HepG2 (cell line): ENCODE measurements around the gene SP3. TPM values are rescaled to one million over a fixed set of nuclear protein-coding genes. Genes with fewer than 3 reads are reported as not detected.

Experiments used
- ARID2 ChIP-seq: sonication (generic); formaldehyde crosslinking; IDR thresholded peaks from 2 replicates; pipeline ENCODE4 v1.8.1; 2022; ENCODE audit warnings: mild to moderate bottlenecking, missing genetic modification reagents, borderline replicate concordance
- DMAP1 ChIP-seq: IDR thresholded peaks from 2 replicates; pipeline ENCODE4 v1.6.1; 2016
- ELF1 ChIP-seq: sonication (generic); formaldehyde crosslinking; IDR thresholded peaks from 2 replicates; pipeline ENCODE4 v1.4.0; 2020; ENCODE audit warnings: missing genetic modification reagents
- ESRRA ChIP-seq: sonication (generic); formaldehyde crosslinking; IDR thresholded peaks from 2 replicates; pipeline ENCODE4 v1.5.1; 2020; ENCODE audit warnings: mild to moderate bottlenecking, low read depth, missing genetic modification reagents
- GABPB1 ChIP-seq: IDR thresholded peaks from 2 replicates; pipeline ENCODE4 v1.6.1; 2016; ENCODE audit warnings: mild to moderate bottlenecking, missing genetic modification reagents, moderate library complexity, missing compliant biosample characterization
- MTF1 ChIP-seq: sonication (generic); formaldehyde crosslinking; IDR thresholded peaks from 2 replicates; pipeline ENCODE4 v1.5.0; 2020; ENCODE audit warnings: missing genetic modification reagents
- SIN3A ChIP-seq: IDR thresholded peaks from 2 replicates; pipeline ENCODE4 v1.6.1; 2011; ENCODE audit warnings: low read depth, mild to moderate bottlenecking, control low read depth, low read length, borderline replicate concordance
- YY1 ChIP-seq: IDR thresholded peaks from 2 replicates; pipeline ENCODE4 v1.6.1; 2011; ENCODE audit warnings: low read length, low read depth, moderate library complexity, mild to moderate bottlenecking; ENCODE audit not compliant: insufficient read depth, insufficient replicate concordance
- ZBTB7A ChIP-seq: sonication (generic); formaldehyde crosslinking; IDR thresholded peaks from 2 replicates; pipeline ENCODE4 v1.8.0; 2022; ENCODE audit warnings: mild to moderate bottlenecking, missing genetic modification reagents
- ZMAT3 ChIP-seq: sonication (generic); formaldehyde crosslinking; conservative IDR thresholded peaks from 2 replicates; pipeline ENCODE4 v1.7.0; 2021; ENCODE audit warnings: missing genetic modification reagents
- ZNF232 ChIP-seq: sonication (generic); formaldehyde crosslinking; IDR thresholded peaks from 2 replicates; pipeline ENCODE4 v1.4.0; 2020; ENCODE audit warnings: missing genetic modification reagents, borderline replicate concordance
- ZNF235 ChIP-seq: sonication (generic); formaldehyde crosslinking; IDR thresholded peaks from 2 replicates; pipeline ENCODE4 v1.8.1; 2023; ENCODE audit warnings: mild to moderate bottlenecking, missing genetic modification reagents, borderline replicate concordance
- ZNF350 ChIP-seq: sonication (generic); formaldehyde crosslinking; IDR thresholded peaks from 2 replicates; pipeline ENCODE4 v1.4.0; 2020; ENCODE audit warnings: mild to moderate bottlenecking, low read depth, missing genetic modification reagents, borderline replicate concordance
- ZNF484 ChIP-seq: sonication (generic); formaldehyde crosslinking; IDR thresholded peaks from 2 replicates; pipeline ENCODE4 v1.5.1; 2020; ENCODE audit warnings: mild to moderate bottlenecking, low read depth, missing genetic modification reagents, borderline replicate concordance
- ZNF550 ChIP-seq: sonication (generic); formaldehyde crosslinking; IDR thresholded peaks from 2 replicates; pipeline ENCODE4 v1.4.0; 2020; ENCODE audit warnings: mild to moderate bottlenecking, missing genetic modification reagents, borderline replicate concordance
- ZNF703 ChIP-seq: sonication (generic); formaldehyde crosslinking; IDR thresholded peaks from 2 replicates; pipeline ENCODE4 v1.5.1; 2020; ENCODE audit warnings: missing genetic modification reagents, mild to moderate bottlenecking, moderate library complexity, borderline replicate concordance
- ZNF766 ChIP-seq: sonication (generic); formaldehyde crosslinking; IDR thresholded peaks from 2 replicates; pipeline ENCODE4 v1.5.0; 2020; ENCODE audit warnings: missing genetic modification reagents, borderline replicate concordance
- ZNF780A ChIP-seq: sonication (generic); formaldehyde crosslinking; IDR thresholded peaks from 2 replicates; pipeline ENCODE4 v1.8.0; 2022; ENCODE audit warnings: mild to moderate bottlenecking, missing genetic modification reagents, moderate library complexity
- ZNF781 ChIP-seq: sonication (generic); formaldehyde crosslinking; IDR thresholded peaks from 2 replicates; pipeline ENCODE4 v1.5.1; 2020; ENCODE audit warnings: borderline replicate concordance, mild to moderate bottlenecking, missing genetic modification reagents; ENCODE audit errors: not compliant biosample characterization
- polyA plus RNA-seq, 8 experiments: library from polyadenylated mRNA; depleted of rRNA in 3 of 8; stranded (reverse) in 7 of 8; unstranded in 1 of 8; fragments of >200 nt; fragmentation: Illumina TruSeq in 4 of 8; extraction: Trizol in 4 of 8; gene quantifications; 2 replicates each; pipeline versions ENCODE4 v1.2.1 to v1.2.3, GENCODE V29; 2011 to 2016; ENCODE audit warnings: low read depth in 4 of 8, missing spikeins in 1 of 8, mixed read lengths in 1 of 8; ENCODE audit not compliant: insufficient read depth in 1 of 8
- total RNA-seq, 5 experiments: library from RNA; depleted of rRNA; stranded (reverse); fragments of >200 nt; fragmentation: Illumina TruSeq; extraction: Trizol; gene quantifications; 2 replicates each; pipeline ENCODE4 v1.2.3, GENCODE V29; 2016; ENCODE audit warnings: low read depth in 1 of 5
- TF ChIP-seq, protein P1 (sequence below): sonication (generic); formaldehyde crosslinking; IDR thresholded peaks from 2 replicates; pipeline ENCODE4 v1.5.0; 2020; ENCODE audit warnings: mild to moderate bottlenecking, missing genetic modification reagents
- TF ChIP-seq, protein P2 (sequence below): IDR thresholded peaks from 2 replicates; pipeline ENCODE4 v1.6.1; 2018; ENCODE audit warnings: missing genetic modification reagents, mild to moderate bottlenecking, missing compliant biosample characterization
- TF ChIP-seq, protein P3 (sequence below): sonication (generic); formaldehyde crosslinking; IDR thresholded peaks from 2 replicates; pipeline ENCODE4 v1.4.0; 2020; ENCODE audit warnings: mild to moderate bottlenecking, missing genetic modification reagents
- TF ChIP-seq, protein P4 (sequence below): IDR thresholded peaks from 2 replicates; pipeline ENCODE4 v1.6.1; 2016

Gene SP3
- total and polyA plus RNA-seq, 2 of the 13 experiments (the other 11 are each of a cell fraction or from before 2014, with no cell fraction given): 57.3 to 132 TPM

DNA sequence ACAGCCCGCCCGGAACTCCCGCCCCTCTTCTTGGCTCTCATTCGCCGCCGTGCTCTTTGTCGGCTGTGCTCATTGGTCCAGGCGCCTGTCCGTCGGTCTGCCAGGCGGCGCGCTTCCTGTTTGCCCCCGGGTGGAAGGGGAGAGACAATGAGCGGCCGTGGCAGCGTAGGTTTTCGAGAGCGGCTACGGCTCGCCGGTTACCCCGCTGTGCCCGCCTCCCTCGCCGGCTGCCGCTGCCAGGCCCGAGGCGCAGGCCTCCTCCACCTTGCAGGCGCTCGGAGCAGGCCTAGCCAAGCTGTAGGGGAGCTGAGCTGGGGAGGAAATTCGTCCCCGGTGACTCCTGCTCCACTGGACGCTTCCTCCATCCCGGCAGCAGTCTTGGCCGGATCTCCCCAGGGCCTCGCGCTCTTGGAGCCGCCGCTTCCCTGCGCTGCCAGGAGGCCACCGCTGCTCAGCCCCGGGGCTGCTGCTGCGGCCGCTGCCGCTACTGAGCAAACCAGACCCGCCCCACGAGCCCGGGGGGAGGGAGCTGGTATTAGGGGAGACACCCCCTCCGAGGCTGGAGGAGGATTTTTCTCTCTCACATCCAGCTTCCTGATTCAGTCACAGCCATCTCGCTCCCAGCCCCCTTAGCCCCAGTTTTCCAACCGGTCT lies at the start of gene SP3 (continued):
- TF ChIP-seq, protein P1, sequence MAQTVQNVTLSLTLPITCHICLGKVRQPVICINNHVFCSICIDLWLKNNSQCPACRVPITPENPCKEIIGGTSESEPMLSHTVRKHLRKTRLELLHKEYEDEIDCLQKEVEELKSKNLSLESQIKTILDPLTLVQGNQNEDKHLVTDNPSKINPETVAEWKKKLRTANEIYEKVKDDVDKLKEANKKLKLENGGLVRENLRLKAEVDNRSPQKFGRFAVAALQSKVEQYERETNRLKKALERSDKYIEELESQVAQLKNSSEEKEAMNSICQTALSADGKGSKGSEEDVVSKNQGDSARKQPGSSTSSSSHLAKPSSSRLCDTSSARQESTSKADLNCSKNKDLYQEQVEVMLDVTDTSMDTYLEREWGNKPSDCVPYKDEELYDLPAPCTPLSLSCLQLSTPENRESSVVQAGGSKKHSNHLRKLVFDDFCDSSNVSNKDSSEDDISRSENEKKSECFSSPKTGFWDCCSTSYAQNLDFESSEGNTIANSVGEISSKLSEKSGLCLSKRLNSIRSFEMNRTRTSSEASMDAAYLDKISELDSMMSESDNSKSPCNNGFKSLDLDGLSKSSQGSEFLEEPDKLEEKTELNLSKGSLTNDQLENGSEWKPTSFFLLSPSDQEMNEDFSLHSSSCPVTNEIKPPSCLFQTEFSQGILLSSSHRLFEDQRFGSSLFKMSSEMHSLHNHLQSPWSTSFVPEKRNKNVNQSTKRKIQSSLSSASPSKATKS: no peak
- TF ChIP-seq, protein P2, sequence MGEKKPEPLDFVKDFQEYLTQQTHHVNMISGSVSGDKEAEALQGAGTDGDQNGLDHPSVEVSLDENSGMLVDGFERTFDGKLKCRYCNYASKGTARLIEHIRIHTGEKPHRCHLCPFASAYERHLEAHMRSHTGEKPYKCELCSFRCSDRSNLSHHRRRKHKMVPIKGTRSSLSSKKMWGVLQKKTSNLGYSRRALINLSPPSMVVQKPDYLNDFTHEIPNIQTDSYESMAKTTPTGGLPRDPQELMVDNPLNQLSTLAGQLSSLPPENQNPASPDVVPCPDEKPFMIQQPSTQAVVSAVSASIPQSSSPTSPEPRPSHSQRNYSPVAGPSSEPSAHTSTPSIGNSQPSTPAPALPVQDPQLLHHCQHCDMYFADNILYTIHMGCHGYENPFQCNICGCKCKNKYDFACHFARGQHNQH (CRISPR knock-in tag): peak; percentile 82; the same call in 1 of the 2 replicates
- TF ChIP-seq ESRRA (CRISPR knock-in tag): no peak
- TF ChIP-seq, protein P3, sequence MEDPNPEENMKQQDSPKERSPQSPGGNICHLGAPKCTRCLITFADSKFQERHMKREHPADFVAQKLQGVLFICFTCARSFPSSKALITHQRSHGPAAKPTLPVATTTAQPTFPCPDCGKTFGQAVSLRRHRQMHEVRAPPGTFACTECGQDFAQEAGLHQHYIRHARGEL (CRISPR knock-in tag): no peak
- peak; percentile 86 for TF ChIP-seq YY1
- TF ChIP-seq, protein P4, sequence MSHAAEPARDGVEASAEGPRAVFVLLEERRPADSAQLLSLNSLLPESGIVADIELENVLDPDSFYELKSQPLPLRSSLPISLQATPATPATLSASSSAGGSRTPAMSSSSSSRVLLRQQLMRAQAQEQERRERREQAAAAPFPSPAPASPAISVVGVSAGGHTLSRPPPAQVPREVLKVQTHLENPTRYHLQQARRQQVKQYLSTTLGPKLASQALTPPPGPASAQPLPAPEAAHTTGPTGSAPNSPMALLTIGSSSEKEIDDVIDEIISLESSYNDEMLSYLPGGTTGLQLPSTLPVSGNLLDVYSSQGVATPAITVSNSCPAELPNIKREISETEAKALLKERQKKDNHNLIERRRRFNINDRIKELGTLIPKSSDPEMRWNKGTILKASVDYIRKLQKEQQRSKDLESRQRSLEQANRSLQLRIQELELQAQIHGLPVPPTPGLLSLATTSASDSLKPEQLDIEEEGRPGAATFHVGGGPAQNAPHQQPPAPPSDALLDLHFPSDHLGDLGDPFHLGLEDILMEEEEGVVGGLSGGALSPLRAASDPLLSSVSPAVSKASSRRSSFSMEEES (CRISPR knock-in tag): no peak; the same call in 1 of the 2 replicates
- peak; percentile 87; the same call in 1 of the 2 replicates for TF ChIP-seq ZNF235 (CRISPR knock-in tag)
- 0 out of 2 replicates have a peak, but pooled peaks have one; percentile 18 for TF ChIP-seq MTF1
- no peak for TF ChIP-seq ZNF780A (CRISPR knock-in tag)
- TF ChIP-seq ELF1 (CRISPR knock-in tag): peak; percentile 95
- no peak; the same call in 1 of the 2 replicates for TF ChIP-seq ZNF703 (CRISPR knock-in tag)
- TF ChIP-seq ZNF232 (CRISPR knock-in tag): peak; percentile 85
- TF ChIP-seq ZNF766 (CRISPR knock-in tag): peak; percentile 75; the same call in 1 of the 2 replicates
- peak; percentile 98 for TF ChIP-seq GABPB1
- peak; percentile 81; the same call in 1 of the 2 replicates for TF ChIP-seq ZMAT3
- TF ChIP-seq ZNF781 (CRISPR knock-in tag): peak; percentile 78
- TF ChIP-seq ZNF550 (CRISPR knock-in tag): no peak
- no peak for TF ChIP-seq ZBTB7A (CRISPR knock-in tag)
- TF ChIP-seq ARID2 (CRISPR knock-in tag): no peak
- peak; percentile 88; the same call in 1 of the 2 replicates for TF ChIP-seq ZNF350 (CRISPR knock-in tag)
- TF ChIP-seq SIN3A: peak; percentile 19; the same call in 1 of the 2 replicates
- TF ChIP-seq ZNF484 (CRISPR knock-in tag): no peak
- peak; percentile 85 for TF ChIP-seq DMAP1 (CRISPR knock-in tag)
